Heart right ventricle (tissue), 16 donors: Measurements from ENCODE around the gene NAP1L1. TPM values are rescaled to one million over a fixed set of nuclear protein-coding genes. Genes with fewer than 3 reads are reported as not detected.

ENCODE experiments used
- ATAC-seq, 8 donors: fragments of 200-7000 bp; cut with Tn5 transposase; one replicate each; pipeline ENCODE4 v1.9.1; 2020; ENCODE audit warnings: mild to moderate bottlenecking in 8 of 8, moderate library complexity in 8 of 8, moderate number of reproducible peaks in 1 of 8
- DNase-seq, 2 donors: peaks; one replicate each; pipeline ENCODE4 v3.0.0-alpha.2; 2020
- H3K27ac ChIP-seq, 10 donors: fragments of 200-600 bp; sonication (generic) in 2 of 10; one replicate each; pipeline versions ENCODE4 v1.5.0 to v1.8.0; 2020 to 2022; ENCODE audit warnings: mild to moderate bottlenecking in 3 of 10
- H3K27me3 ChIP-seq, 7 donors: fragments of 200-600 bp; one replicate each; pipeline ENCODE4 v1.8.0; 2021 to 2022; ENCODE audit warnings: mild to moderate bottlenecking in 2 of 7
- H3K36me3 ChIP-seq, 9 donors: fragments of 200-600 bp; sonication (generic) in 1 of 9; one replicate each; pipeline versions ENCODE4 v1.5.0 to v1.8.0; 2020 to 2022; ENCODE audit warnings: mild to moderate bottlenecking in 2 of 9
- H3K4me1 ChIP-seq, 9 donors: fragments of 200-600 bp; sonication (generic) in 1 of 9; one replicate each; pipeline versions ENCODE4 v1.5.0 to v1.8.0; 2020 to 2022; ENCODE audit warnings: mild to moderate bottlenecking in 4 of 9
- H3K4me3 ChIP-seq, 10 donors: fragments of 200-600 bp; sonication (generic) in 2 of 10; one replicate each; pipeline versions ENCODE4 v1.5.0 to v1.8.0; 2020 to 2022; ENCODE audit warnings: mild to moderate bottlenecking in 7 of 10, moderate library complexity in 2 of 10
- H3K9me3 ChIP-seq, 11 donors: fragments of 200-600 bp in 10 of 11; sonication (generic) in 2 of 11; one replicate each; pipeline versions ENCODE4 v1.5.0 to v1.8.0; 2013 to 2022; ENCODE audit warnings: mild to moderate bottlenecking in 2 of 11, control low read depth in 1 of 11, moderate library complexity in 1 of 11
- WGBS, 2 donors: extraction: QIAGEN DNeasy Blood & Tissue Kit; methylation state at CpG; one replicate each; pipeline ENCODE4 v1.1.7; 2013; ENCODE audit warnings: inconsistent platforms in 1 of 2; 5-methylcytosine and 5-hydroxymethylcytosine counted together
- intact Hi-C, 10 donors: fragments of 100-400 bp; cut with DNase I; formaldehyde crosslinking; loops; one replicate each; pipeline versions ENCODE4 v1.11.1 to v1.14.2; 2022
- polyA plus RNA-seq, 2 donors: library from polyadenylated mRNA; stranded (reverse); fragments of 200-250 nt; gene quantifications; one replicate each; pipeline ENCODE4 v1.2.3, GENCODE V29; 2013
- total RNA-seq, 10 donors: library from RNA; stranded (reverse); fragmentation: NEBNext Ultra II Directional in 3 of 10; extraction: Animal tissue kit (Norgen Biotek cat#: 25700) in 3 of 10; gene quantifications; one replicate each; pipeline versions ENCODE4 v1.2.1 to v1.2.4, GENCODE V29; 2021 to 2023
- TF ChIP-seq, protein P1 (sequence below), 9 donors: fragments of 200-600 bp; sonication (generic) in 2 of 9; IDR thresholded peaks; one replicate each; pipeline versions ENCODE4 v1.5.0 to v1.8.0; 2021 to 2022; ENCODE audit warnings: antibody characterized with exemption in 9 of 9, mild to moderate bottlenecking in 5 of 9, moderate library complexity in 1 of 9
- donor health status: Arrhythmogenic right ventricular cardiomyopathy.
- donor health status: ischemic (EF 13 %, LVEDD 7.1; RV severe dilation, severe dysfunction).
- donor health status: healthy with polysubstance abuse.
- donor health status: DM: no; HTN: yes; CAD: no.
- donor health status: DM: no; HTN: no; CAD: no.
- donor health status: ischemic (EF 25% LVEDD 6.9; RV normal size, moderate dysfunction).
- donor health status: ischemic (EF 25% LVEDD 5.7; RV mildly dilated, moderate dysfunction).
- donor health status: healthy.
- donor health status: DM: yes; HTN: yes; CAD: no.
- donor health status: Ischemic cardiomyopathy.
- donor health status: ischemic (EF 35%, LVEDD 5.7; RV mildly dilated, moderate dysfunction).
- donor health status: nonischemic (EF 11% LVEDD 7.7; RV severe dilation, severe dysfunction).
- donor health status: DM: yes; HTN: yes; CAD: no.
- donor health status: PGD.
- donor health status: ischemic (EF 29% LVEDD 5.4; RV normal size, mild dysfunction).
- donor health status: nonischemic (EF 23%, LVEDD 6.1; RV moderate dilation, normal function).

The NAP1L1 gene
- total and polyA plus RNA-seq, 12 donors: 164 to 363 (median 254) TPM

DNA sequence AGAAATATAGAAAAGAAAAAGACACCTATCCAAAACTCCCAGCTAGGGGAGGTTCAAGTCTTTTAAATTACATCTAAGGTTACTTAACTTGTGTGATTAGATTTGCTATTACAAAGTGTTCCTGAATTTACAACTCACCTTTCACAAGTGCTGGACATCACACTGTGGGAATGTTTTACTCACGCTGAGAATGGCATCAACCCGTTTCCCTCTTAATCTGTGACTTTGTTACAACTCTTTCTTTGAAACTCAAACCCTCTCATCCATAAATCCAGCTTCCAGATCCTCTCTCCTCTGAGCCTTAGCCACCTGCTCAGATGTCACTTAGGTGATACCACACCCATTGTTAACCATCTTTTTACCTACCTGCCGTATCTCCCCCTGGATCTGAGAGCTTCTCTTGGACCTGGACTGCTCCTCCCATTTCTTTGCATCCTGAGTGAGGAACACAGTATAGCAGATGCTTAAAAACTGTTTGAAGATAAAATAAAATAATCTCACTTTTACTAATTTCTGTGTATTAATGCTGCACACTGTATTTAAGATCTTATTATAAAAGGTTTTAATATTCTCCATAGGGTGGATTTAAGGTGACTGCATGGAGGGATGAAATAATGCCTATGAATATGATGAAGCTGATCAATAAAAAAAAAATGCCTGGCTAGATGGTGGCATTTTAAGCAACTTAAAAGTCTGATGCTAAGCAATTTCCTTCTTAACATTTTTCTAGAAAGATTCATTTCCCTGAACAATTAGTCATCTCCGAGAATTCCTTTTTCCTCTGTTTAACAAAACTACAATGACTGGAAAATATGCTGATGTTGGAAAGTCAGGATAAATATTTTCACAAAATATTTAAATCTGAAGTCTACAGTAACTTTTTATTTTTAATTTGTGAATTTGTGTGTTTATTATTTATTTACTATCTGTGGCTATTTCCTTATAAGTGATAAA lies 39.1 kb upstream of the NAP1L1 start:
- ATAC-seq (no peak), DNase-seq (no peak)
- WGBS, 2 donors: 55 to 57% methylated on average over 4 of the region's 4 CpGs
- H3K27me3 ChIP-seq: no peaks in the 10 kb centered on the region
- H3K4me3 ChIP-seq: no peak overlapping the region
- intact Hi-C loops: no loop called here
- H3K27ac ChIP-seq: peak overlapping the region in 1 of 10 donors; percentile 56
- H3K36me3 ChIP-seq: no peaks in the 10 kb centered on the region
- TF ChIP-seq, protein P1, sequence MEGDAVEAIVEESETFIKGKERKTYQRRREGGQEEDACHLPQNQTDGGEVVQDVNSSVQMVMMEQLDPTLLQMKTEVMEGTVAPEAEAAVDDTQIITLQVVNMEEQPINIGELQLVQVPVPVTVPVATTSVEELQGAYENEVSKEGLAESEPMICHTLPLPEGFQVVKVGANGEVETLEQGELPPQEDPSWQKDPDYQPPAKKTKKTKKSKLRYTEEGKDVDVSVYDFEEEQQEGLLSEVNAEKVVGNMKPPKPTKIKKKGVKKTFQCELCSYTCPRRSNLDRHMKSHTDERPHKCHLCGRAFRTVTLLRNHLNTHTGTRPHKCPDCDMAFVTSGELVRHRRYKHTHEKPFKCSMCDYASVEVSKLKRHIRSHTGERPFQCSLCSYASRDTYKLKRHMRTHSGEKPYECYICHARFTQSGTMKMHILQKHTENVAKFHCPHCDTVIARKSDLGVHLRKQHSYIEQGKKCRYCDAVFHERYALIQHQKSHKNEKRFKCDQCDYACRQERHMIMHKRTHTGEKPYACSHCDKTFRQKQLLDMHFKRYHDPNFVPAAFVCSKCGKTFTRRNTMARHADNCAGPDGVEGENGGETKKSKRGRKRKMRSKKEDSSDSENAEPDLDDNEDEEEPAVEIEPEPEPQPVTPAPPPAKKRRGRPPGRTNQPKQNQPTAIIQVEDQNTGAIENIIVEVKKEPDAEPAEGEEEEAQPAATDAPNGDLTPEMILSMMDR (IDR thresholded peaks at IDR 0.05): no peak
- peaks cover 0 to 7% (median 0%) of the 10 kb centered on the region in 9 donors for H3K4me1 ChIP-seq
- H3K9me3 ChIP-seq: no peaks in the 10 kb centered on the region

DNA sequence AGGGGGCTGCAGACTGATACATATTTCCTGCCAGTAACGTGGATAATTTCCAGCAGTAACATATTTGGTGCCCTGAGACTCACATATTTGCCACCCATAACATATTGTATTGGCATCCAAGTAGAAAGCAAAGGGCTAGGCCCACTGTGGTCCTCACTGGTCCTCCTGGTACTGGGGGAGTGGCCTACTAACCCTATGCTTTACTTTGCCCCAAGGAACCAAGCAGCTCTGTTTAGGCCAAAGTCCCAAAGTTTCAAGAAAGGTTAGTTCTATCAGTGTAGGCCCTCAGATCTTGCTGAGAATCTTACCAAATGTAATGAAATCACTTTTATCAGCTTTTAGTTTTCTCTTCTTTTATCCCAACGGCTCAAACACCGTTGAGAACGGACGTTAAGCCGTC lies 35.4 kb upstream of the NAP1L1 start:
- ATAC-seq (no peak), DNase-seq (no peak)
- Histone ChIP-seq H3K36me3 (no peaks in the 10 kb centered on the region), H3K27me3 (no peaks in the 10 kb centered on the region), H3K4me3 (no peak overlapping the region), H3K4me1 (peaks cover 0 to 7% (median 0%) of the 10 kb centered on the region in 9 donors), H3K27ac (no peak overlapping the region), H3K9me3 (no peaks in the 10 kb centered on the region)
- TF ChIP-seq, protein P1 (IDR thresholded peaks at IDR 0.05): no peak
- WGBS, 2 donors: 82 to 85% methylated on average over 6 of the region's 6 CpGs
- intact Hi-C loops: no loop called here

DNA sequence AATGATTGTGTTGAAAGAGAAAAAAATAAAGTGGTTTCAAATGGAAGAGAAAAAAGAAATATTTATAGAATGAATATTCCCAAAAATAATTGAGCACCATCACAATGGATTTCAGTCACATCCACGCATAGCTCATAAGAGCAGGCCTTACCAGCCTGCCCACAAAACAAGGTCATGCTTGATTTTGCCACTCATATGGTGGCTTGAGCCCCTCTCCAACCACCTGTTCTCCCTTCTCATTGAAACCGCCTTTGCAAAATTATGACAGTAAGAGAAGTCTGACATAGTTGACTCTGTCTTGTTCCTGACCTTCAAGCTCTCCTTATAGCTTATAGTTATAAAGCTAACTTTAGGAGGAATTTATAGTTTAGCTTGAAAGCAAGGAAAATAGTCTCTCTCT lies 33.3 kb upstream of the NAP1L1 start:
- TF ChIP-seq, protein P1 (IDR thresholded peaks at IDR 0.05): no peak
- no peak overlapping the region for H3K4me3 ChIP-seq
- WGBS, 2 donors: 97 to 100% methylated on average over 2 of the region's 2 CpGs

DNA sequence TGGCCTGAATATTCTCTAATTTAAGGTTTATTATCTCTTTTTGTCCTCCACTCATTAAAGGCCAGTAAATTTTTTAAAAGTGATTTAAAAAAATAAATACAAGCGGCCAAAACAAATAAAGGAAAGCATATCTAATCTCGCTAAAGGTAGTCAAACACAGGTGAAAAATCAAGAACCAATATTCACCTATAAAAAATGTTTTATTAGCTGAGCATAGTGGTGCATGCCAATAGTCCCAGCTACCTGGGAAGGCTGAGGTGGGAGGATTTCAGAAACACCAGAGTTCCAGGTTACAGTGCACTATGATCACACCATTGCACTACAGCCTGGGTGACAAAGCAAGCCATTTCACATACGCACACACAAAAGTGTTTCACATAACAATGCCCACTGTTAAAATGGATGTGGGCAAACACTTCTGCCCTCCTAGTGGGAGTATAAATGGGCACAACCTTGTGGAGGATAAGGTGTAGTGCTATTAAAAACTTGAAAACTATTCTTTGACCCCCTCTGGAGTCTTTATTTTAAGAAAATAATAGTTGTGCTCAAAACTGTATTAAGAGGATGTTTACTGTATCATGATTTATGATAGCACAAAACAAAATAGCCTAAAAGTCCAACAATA lies 32.7 kb upstream of the NAP1L1 start:
- no peak overlapping the region for H3K4me3 ChIP-seq
- ATAC-seq: no peak
- intact Hi-C loops: no loop called here
- peaks cover 0 to 13% (median 0%) of the 10 kb centered on the region in 9 donors for H3K4me1 ChIP-seq
- TF ChIP-seq, protein P1 (IDR thresholded peaks at IDR 0.05): no peak
- H3K27ac ChIP-seq: no peak overlapping the region
- H3K9me3 ChIP-seq: no peaks in the 10 kb centered on the region
- H3K27me3 ChIP-seq: no peaks in the 10 kb centered on the region
- no peaks in the 10 kb centered on the region for H3K36me3 ChIP-seq
- DNase-seq: no peak
- WGBS, 2 donors: 95 to 96% methylated on average over 3 of the region's 3 CpGs

More for the DNA sequence above, 33.3 kb upstream of the NAP1L1 start:
- Histone ChIP-seq H3K27me3 (no peaks in the 10 kb centered on the region), H3K9me3 (no peaks in the 10 kb centered on the region), H3K27ac (no peak overlapping the region), H3K4me1 (peaks cover 0 to 13% (median 0%) of the 10 kb centered on the region in 9 donors), H3K36me3 (no peaks in the 10 kb centered on the region)
- intact Hi-C loops: no loop called here
- ATAC-seq (no peak), DNase-seq (no peak)
